GM12878 (cell line): ENCODE data around the gene ANKRD44. TPM values are rescaled to one million over a fixed set of nuclear protein-coding genes. Genes with fewer than 3 reads are reported as not detected.

ENCODE experiments used
- ATAC-seq: fragments of 200-7000 bp; cut with Tn5 transposase; 3 replicates; pipeline ENCODE4 v1.9.1; 2020; ENCODE audit warnings: mild to moderate bottlenecking, moderate library complexity
- BruUV-seq: library from RNA; stranded (reverse); fragments of 400-500 nt; replicated peaks from 2 replicates; lab custom pipeline; 2021; lab: Mats Ljungman, UMichigan
- CTCF ChIA-PET: fragments of 300-600 bp; sonication (Branson Sonifier 250); formaldehyde crosslinking; extraction: SDS; loops from one replicate; lab custom pipeline; 2021; ENCODE audit warnings: inconsistent platforms; lab: Yijun Ruan, JAX
- POLR2A ChIA-PET: fragments of 350-600 bp; formaldehyde crosslinking; extraction: SDS; loops from one replicate; lab custom pipeline; 2021; ENCODE audit warnings: inconsistent platforms; lab: Charles Lee
- RAD21 ChIA-PET: fragments of 300-600 bp; sonication (Branson Sonifier 250); formaldehyde crosslinking; loops from one replicate; lab custom pipeline; 2023; ENCODE audit warnings: antibody characterized with exemption; ENCODE audit not compliant: unreplicated experiment; lab: Charles Lee
- SMC1A ChIA-PET: fragments of 300-600 bp; sonication (Branson Sonifier 250); formaldehyde crosslinking; loops from one replicate; lab custom pipeline; 2023; ENCODE audit not compliant: unreplicated experiment, uncharacterized antibody; lab: Charles Lee
- DNase-seq: peaks from one replicate; pipeline ENCODE4 v3.0.0-alpha.2; 2011; ENCODE audit warnings: low read depth, low spot score
- FAIRE-seq: peaks from 3 replicates; lab custom pipeline; 2011; peaks lifted over from hg19 to GRCh38; lab: Jason Lieb, UNC
- H2AFZ ChIP-seq: 2 replicates; pipeline ENCODE4 v1.6.0; 2011; ENCODE audit warnings: low read depth, low read length, control low read depth; ENCODE audit not compliant: control insufficient read depth
- H3K27ac ChIP-seq: 2 replicates; pipeline ENCODE4 v1.5.1; 2011; ENCODE audit warnings: control low read depth; ENCODE audit not compliant: control insufficient read depth, insufficient read depth
- H3K27me3 ChIP-seq, 2 experiments: replicated peaks in 1 of 2; 2 replicates each; pipeline versions ENCODE4 v1.6.0 to v1.6.1; 2011; ENCODE audit warnings: low read length in 1 of 2; ENCODE audit not compliant: control insufficient read depth in 2 of 2, insufficient read depth in 2 of 2
- H3K36me3 ChIP-seq, 2 experiments: 2 replicates each; pipeline ENCODE4 v1.5.1; 2011; ENCODE audit warnings: low read length in 1 of 2; ENCODE audit not compliant: control insufficient read depth in 2 of 2, insufficient read depth in 2 of 2
- H3K4me1 ChIP-seq: 2 replicates; pipeline ENCODE4 v1.6.1; 2011; ENCODE audit warnings: mild to moderate bottlenecking, low read length, moderate library complexity, mixed read lengths; ENCODE audit not compliant: control insufficient read depth, insufficient read depth
- H3K4me2 ChIP-seq: 2 replicates; pipeline ENCODE4 v1.6.0; 2011; ENCODE audit warnings: control low read depth; ENCODE audit not compliant: control insufficient read depth, insufficient read depth
- H3K4me3 ChIP-seq: fragments of 200-600 bp; sonication (generic); 2 replicates; pipeline ENCODE4 v1.5.1; 2016
- H3K79me2 ChIP-seq: 2 replicates; pipeline ENCODE4 v1.6.0; 2011; ENCODE audit warnings: low read length; ENCODE audit not compliant: control insufficient read depth, insufficient read depth
- H3K9ac ChIP-seq: 2 replicates; pipeline ENCODE4 v1.8.0; 2011; ENCODE audit warnings: low read length, control low read depth, mixed read lengths; ENCODE audit not compliant: control insufficient read depth, insufficient read depth
- H3K9me3 ChIP-seq: replicated peaks from 3 replicates; pipeline ENCODE4 v1.5.1; 2011; ENCODE audit warnings: mild to moderate bottlenecking, low read length; ENCODE audit not compliant: control insufficient read depth, insufficient read depth
- H4K20me1 ChIP-seq: 2 replicates; pipeline ENCODE4 v1.6.0; 2011; ENCODE audit not compliant: control insufficient read depth, insufficient read depth
- ATF7 ChIP-seq: fragments of 450-650 bp; IDR thresholded peaks from 2 replicates; pipeline ENCODE4 v1.6.1; 2016; ENCODE audit warnings: low read depth, mild to moderate bottlenecking
- CHD1 ChIP-seq: IDR thresholded peaks from 2 replicates; pipeline ENCODE4 v1.6.1; 2012; ENCODE audit warnings: low read depth, low read length, improper control_type of control experiment
- CHD2 ChIP-seq: IDR thresholded peaks from 2 replicates; pipeline ENCODE4 v1.6.1; 2011; ENCODE audit warnings: low read depth, low read length, improper control_type of control experiment, borderline replicate concordance
- FOXK2 ChIP-seq: fragments of 450-650 bp; IDR thresholded peaks from 2 replicates; pipeline ENCODE4 v1.6.1; 2017; ENCODE audit warnings: mild to moderate bottlenecking, moderate library complexity
- FOXM1 ChIP-seq: IDR thresholded peaks from 2 replicates; pipeline ENCODE4 v1.6.1; 2012; ENCODE audit warnings: low read depth, mild to moderate bottlenecking, inconsistent platforms, low read length, moderate library complexity
- MYC ChIP-seq: IDR thresholded peaks from 2 replicates; pipeline ENCODE4 v1.6.1; 2011; ENCODE audit warnings: mild to moderate bottlenecking, low read length, moderate library complexity, inconsistent platforms; ENCODE audit not compliant: insufficient read depth, insufficient replicate concordance, insufficient read length, severe bottlenecking
- NR2C1 ChIP-seq: fragments of 450-650 bp; IDR thresholded peaks from 2 replicates; pipeline ENCODE4 v1.6.1; 2017; ENCODE audit warnings: antibody characterized with exemption, mild to moderate bottlenecking, moderate library complexity
- POLR2AphosphoS2 ChIP-seq: IDR thresholded peaks from 2 replicates; pipeline ENCODE4 v1.6.1; 2011; ENCODE audit warnings: low read depth, mild to moderate bottlenecking, low read length, improper control_type of control experiment, moderate library complexity
- RAD51 ChIP-seq: fragments of 450-650 bp; IDR thresholded peaks from 2 replicates; pipeline ENCODE4 v1.6.1; 2016; ENCODE audit warnings: moderate library complexity, mild to moderate bottlenecking, inconsistent platforms
- RB1 ChIP-seq: fragments of 450-650 bp; formaldehyde crosslinking; IDR thresholded peaks from 2 replicates; pipeline ENCODE4 v1.6.1; 2017; ENCODE audit warnings: mild to moderate bottlenecking, borderline replicate concordance
- RBBP5 ChIP-seq: fragments of 200-600 bp; sonication (generic); conservative IDR thresholded peaks from 2 replicates; pipeline ENCODE4 v1.6.1; 2016
- RUNX3 ChIP-seq: IDR thresholded peaks from 2 replicates; pipeline ENCODE4 v1.6.1; 2012; ENCODE audit warnings: low read length, inconsistent platforms
- SIX5 ChIP-seq: IDR thresholded peaks from 2 replicates; pipeline ENCODE4 v1.6.1; 2011; ENCODE audit warnings: mild to moderate bottlenecking, low read depth, low read length, moderate library complexity; ENCODE audit not compliant: severe bottlenecking
- SP1 ChIP-seq: IDR thresholded peaks from one replicate; pipeline ENCODE4 v1.6.1; 2011; ENCODE audit warnings: low read depth, low read length
- TARDBP ChIP-seq: IDR thresholded peaks from 2 replicates; pipeline ENCODE4 v1.6.1; 2016; ENCODE audit warnings: borderline replicate concordance
- TCF12 ChIP-seq: IDR thresholded peaks from 2 replicates; pipeline ENCODE4 v1.6.1; 2011; ENCODE audit warnings: low read depth, mild to moderate bottlenecking, low read length
- TCF3 ChIP-seq: IDR thresholded peaks from 2 replicates; pipeline ENCODE4 v1.6.1; 2012; ENCODE audit warnings: low read depth, mild to moderate bottlenecking, low read length, borderline replicate concordance; ENCODE audit not compliant: insufficient read depth
- WGBS: methylation state at CpG from one replicate; pipeline ENCODE4 v1.1.6; 2016; ENCODE audit warnings: low lambda C conversion rate; ENCODE audit not compliant: insufficient replicate concordance, insufficient coverage; ENCODE audit errors: missing lambda C conversion rate; 5-methylcytosine and 5-hydroxymethylcytosine counted together
- in situ Hi-C: fragments of 300-500 bp; cut with MboI; formaldehyde crosslinking; loops from 9 replicates; pipeline ENCODE4 v1.14.3; 2018; ENCODE audit warnings: mixed read lengths
- intact Hi-C: fragments of 100-400 bp; cut with micrococcal nuclease; formaldehyde crosslinking; loops from one replicate; pipeline ENCODE4 v1.14.2; 2022; ENCODE audit not compliant: unreplicated experiment
- polyA plus RNA-seq, 11 experiments: library from polyadenylated mRNA; depleted of rRNA in 4 of 11; unstranded in 6 of 11; stranded (reverse) in 5 of 11; fragments of >200 nt; fragmentation: Nextera tagmentation in 4 of 11; fragmentation: Illumina TruSeq in 1 of 11; extraction: Ambion mirVana in 4 of 11; extraction: Trizol in 1 of 11; gene quantifications; 1 replicate in 1 of 11; 2 replicates in 10 of 11; pipeline versions ENCODE4 v1.2.1 to v1.2.3, GENCODE V29; 2011 to 2016; ENCODE audit warnings: inconsistent platforms in 2 of 11, missing spikeins in 2 of 11, low read depth in 1 of 11
- total RNA-seq, 4 experiments: library from RNA; depleted of rRNA in 3 of 4; stranded (reverse); fragments of >200 nt in 3 of 4; fragmentation: Illumina TruSeq in 1 of 4; extraction: Trizol in 1 of 4; gene quantifications; 2 replicates each; pipeline versions ENCODE4 v1.2.1 to v1.2.3, GENCODE V29; 2013 to 2021
- TF ChIP-seq, protein P1 (sequence below): IDR thresholded peaks from 2 replicates; pipeline ENCODE4 v1.6.1; 2011; ENCODE audit warnings: low read depth, low read length, improper control_type of control experiment, borderline replicate concordance
- TF ChIP-seq, protein P2 (sequence below): fragments of 450-650 bp; IDR thresholded peaks from 2 replicates; pipeline ENCODE4 v1.6.1; 2017; ENCODE audit warnings: low read depth, mild to moderate bottlenecking, moderate library complexity

The ANKRD44 gene
- total and polyA plus RNA-seq, 10 of the 15 experiments (the other 5 are each of a cell fraction or from before 2014, with no cell fraction given): 19.1 to 99.1 (median 59.6) TPM

DNA sequence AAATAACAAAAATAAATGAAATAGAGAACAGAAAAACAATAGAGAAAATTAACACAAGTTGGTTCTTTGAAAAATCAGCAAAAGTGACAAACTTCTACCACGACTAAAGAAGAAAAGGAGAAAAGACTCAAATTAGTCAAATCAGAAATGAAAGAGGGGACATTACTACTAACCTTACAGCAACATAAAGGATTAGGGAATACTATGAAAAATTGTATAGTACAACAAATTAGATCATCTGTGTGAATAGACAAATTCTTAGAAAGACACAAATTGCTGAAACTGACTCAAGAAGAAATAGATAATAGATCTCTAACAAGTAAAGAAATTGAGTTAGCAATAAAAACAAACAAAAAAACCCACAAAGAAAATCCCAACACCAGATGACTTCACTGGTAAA lies 335.6 kb downstream of the ANKRD44 start:
- Histone ChIP-seq H4K20me1 (no peaks in the 10 kb centered on the region), H3K27ac (no peak overlapping the region), H3K27me3 (no peaks in the 10 kb centered on the region), H3K4me1 (no peaks in the 10 kb centered on the region), H3K4me3 (no peak overlapping the region), H3K79me2 (no peaks in the 10 kb centered on the region), H3K9ac (no peak overlapping the region), H3K9me3 (no peaks in the 10 kb centered on the region), H3K4me2 (no peak overlapping the region), H3K36me3 (no peaks in the 10 kb centered on the region), H2AFZ (no peak overlapping the region)
- in situ Hi-C loops: no loop called here
- TF ChIP-seq SP1 (no peak), RB1 (no peak), CHD1 (no peak), RUNX3 (no peak), TCF12 (no peak), SIX5 (no peak), RAD51 (no peak), FOXK2 (no peak), FOXM1 (no peak), CHD2 (no peak), TARDBP (no peak), RBBP5 (no peak), POLR2AphosphoS2 (no peak), MYC (no peak), NR2C1 (no peak), TCF3 (no peak), ATF7 (no peak)
- TF ChIP-seq, protein P1, sequence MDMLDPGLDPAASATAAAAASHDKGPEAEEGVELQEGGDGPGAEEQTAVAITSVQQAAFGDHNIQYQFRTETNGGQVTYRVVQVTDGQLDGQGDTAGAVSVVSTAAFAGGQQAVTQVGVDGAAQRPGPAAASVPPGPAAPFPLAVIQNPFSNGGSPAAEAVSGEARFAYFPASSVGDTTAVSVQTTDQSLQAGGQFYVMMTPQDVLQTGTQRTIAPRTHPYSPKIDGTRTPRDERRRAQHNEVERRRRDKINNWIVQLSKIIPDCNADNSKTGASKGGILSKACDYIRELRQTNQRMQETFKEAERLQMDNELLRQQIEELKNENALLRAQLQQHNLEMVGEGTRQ: no peak
- TF ChIP-seq, protein P2, sequence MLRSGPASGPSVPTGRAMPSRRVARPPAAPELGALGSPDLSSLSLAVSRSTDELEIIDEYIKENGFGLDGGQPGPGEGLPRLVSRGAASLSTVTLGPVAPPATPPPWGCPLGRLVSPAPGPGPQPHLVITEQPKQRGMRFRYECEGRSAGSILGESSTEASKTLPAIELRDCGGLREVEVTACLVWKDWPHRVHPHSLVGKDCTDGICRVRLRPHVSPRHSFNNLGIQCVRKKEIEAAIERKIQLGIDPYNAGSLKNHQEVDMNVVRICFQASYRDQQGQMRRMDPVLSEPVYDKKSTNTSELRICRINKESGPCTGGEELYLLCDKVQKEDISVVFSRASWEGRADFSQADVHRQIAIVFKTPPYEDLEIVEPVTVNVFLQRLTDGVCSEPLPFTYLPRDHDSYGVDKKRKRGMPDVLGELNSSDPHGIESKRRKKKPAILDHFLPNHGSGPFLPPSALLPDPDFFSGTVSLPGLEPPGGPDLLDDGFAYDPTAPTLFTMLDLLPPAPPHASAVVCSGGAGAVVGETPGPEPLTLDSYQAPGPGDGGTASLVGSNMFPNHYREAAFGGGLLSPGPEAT: no peak
- WGBS: 0% methylated on average over 1 of the region's 1 CpG
- ATAC-seq (no peak), FAIRE-seq (no peak), DNase-seq (no peak)
- SMC1A ChIA-PET: no interaction called here
- intact Hi-C loops: no loop called here
- CTCF ChIA-PET: no interaction called here
- BruUV-seq: no TSS peak
- POLR2A ChIA-PET: interaction anchor here (0.6 kb wide), 1 partner anchor 63 kb away, joined by 3 read pairs; no protein-coding TSS in a partner anchor
- RAD21 ChIA-PET: no interaction called here
